Glomerular endothelial cell (primary cell): ENCODE measurements around the gene RHOT1. TPM values are rescaled to one million over a fixed set of nuclear protein-coding genes. Genes with fewer than 3 reads are reported as not detected.

Experiments used
- DNase-seq: peaks from one replicate; pipeline ENCODE4 v3.0.0-alpha.2; 2011; ENCODE audit warnings: low read depth, low spot score; ENCODE audit errors: extremely low read depth
- total RNA-seq: library from RNA; depleted of rRNA; stranded (reverse); fragments of >200 nt; gene quantifications from 2 replicates; pipeline ENCODE4 v1.2.3, GENCODE V29; 2015

Gene RHOT1
- total RNA-seq, 1 donor from 2014 or later: 27.0 TPM

GRCh38 chr17:32266389-32267301 is 124.3 kb downstream of the RHOT1 start:
- no peak for DNase-seq

- DNase-seq: no peak
Observed at GRCh38 chr17:32267690-32268205, 125.4 kb downstream of the RHOT1 start.

- DNase-seq: no peak
Observed at GRCh38 chr17:32268734-32269288, 126.5 kb downstream of the RHOT1 start.

GRCh38 chr17:32269377-32269776 is 127.1 kb downstream of the RHOT1 start:
- no peak for DNase-seq

DNA sequence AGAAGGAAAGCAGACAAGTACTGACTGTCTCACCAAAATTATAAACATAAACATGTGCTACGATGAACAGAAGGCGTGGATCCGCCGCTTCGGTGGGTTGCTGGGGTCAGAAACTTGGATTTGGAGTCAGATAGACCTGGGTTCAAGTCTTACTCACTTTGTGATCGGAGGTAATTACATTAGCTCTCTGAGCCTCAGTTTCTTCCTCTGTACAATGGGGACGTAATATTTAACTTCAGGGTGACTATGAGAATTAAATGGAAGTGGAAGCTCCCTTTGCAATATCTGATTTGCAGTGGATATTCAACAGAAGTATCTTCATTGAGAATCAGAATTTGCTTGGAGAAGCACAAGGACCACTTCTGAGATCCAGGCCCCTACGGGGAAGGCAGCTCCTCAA is 129.5 kb downstream of the RHOT1 start:
- DNase-seq: no peak

DNA sequence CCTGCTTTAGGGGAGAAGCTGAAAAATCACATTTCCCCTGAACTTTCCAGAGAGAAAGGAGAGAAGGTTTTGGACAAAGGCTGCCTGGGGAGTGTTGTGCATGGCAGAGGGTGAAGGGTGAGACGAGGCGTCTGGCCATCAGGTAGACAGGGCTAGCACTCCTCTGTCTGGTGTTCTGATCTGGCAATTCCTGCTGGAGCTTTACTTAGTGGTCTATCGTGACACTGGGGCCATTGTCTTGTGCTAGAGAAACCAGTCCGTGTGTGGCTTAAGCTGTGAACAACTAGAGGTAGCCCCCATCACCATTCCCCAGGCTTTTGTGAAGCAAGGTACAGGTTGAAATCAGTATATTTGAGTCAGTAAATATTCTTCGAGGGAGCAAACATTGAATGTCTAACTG is 131.8 kb downstream of the RHOT1 start:
- DNase-seq: no peak

DNA sequence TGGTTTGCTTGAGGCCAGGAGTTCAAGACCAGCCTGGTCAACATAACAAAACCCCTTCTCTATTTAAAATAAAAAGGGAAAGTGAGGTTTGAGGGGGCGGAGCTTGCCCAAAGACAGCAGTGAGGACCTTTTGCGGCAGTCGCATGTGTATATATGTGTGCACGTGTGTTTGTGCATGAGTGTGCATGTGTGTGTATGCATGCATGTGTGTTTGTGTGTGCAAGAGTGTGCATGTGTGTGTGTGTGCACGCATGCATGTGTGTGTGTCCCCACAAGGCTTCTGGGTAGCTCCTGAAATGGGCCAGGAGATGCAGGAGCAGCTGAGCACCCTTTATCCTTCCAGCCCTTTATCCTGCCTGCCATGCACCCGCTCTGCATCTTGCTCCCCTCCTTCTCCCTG is 132.3 kb downstream of the RHOT1 start:
- DNase-seq: no peak

Other genes starting within 250 kb of the RHOT1 start
- gene UTP6, start 240.8 kb upstream of the RHOT1 start, total RNA-seq: 32.3 and 34.4 TPM in 2 replicates
- gene SUZ12, start 205.5 kb upstream of the RHOT1 start, total RNA-seq: 16.8 and 19.0 TPM in 2 replicates
- gene LRRC37B, start 135.1 kb upstream of the RHOT1 start, total RNA-seq: 10.2 and 25.2 TPM in 2 replicates
- not detected in 2 replicates for gene RHBDL3, start 123.3 kb downstream of the RHOT1 start, total RNA-seq
- 7.8 and 8.4 TPM in 2 replicates for gene C17orf75, start 199.7 kb downstream of the RHOT1 start, total RNA-seq
- gene ZNF207, start 207.7 kb downstream of the RHOT1 start, total RNA-seq: 130 and 142 TPM in 2 replicates